Natural killer cell treated with Interleukin-12 subunit alpha and Interleukin-12 subunit beta and Interleukin-15 and Interleukin-18, amount 100 ng/mL, for 72 hours (primary cell): ENCODE measurements around the gene ACTRT3. TPM values are rescaled to one million over a fixed set of nuclear protein-coding genes. Genes with fewer than 3 reads are reported as not detected.

ENCODE experiments used
- total RNA-seq, 2 donors: library from RNA; stranded (reverse); gene quantifications; one replicate each; pipeline ENCODE4 v1.2.3, GENCODE V29; 2022

ACTRT3 gene
- total RNA-seq, 2 donors from 2014 or later = 1.5 to 2.0 TPM

Other genes starting within 250 kb of the ACTRT3 start
- gene MECOM, start 105.8 kb downstream of the ACTRT3 start, total RNA-seq = not detected
- gene TERC, start 4.5 kb downstream of the ACTRT3 start, total RNA-seq = 10 to 100 TPM in 1 of 2 donors, not detected in 1; 18.6 TPM
- 10 to 100 TPM; 14.0 to 14.5 TPM for gene MYNN, start 3.8 kb upstream of the ACTRT3 start, total RNA-seq
- gene LRRIQ4, start 43.3 kb upstream of the ACTRT3 start, total RNA-seq = not detected
- under 1 TPM; 0.38 to 0.50 TPM for gene LRRC34, start 43.3 kb upstream of the ACTRT3 start, total RNA-seq
- not detected for gene LRRC31, start 100.4 kb upstream of the ACTRT3 start, total RNA-seq
- gene SAMD7, start 142.0 kb upstream of the ACTRT3 start, total RNA-seq = not detected
- 10 to 100 TPM; 51.2 to 68.9 TPM for gene SEC62, start 197.2 kb upstream of the ACTRT3 start, total RNA-seq